GM23338 (cell line): ENCODE measurements around the gene REXO5.

Experiments used
- EZH2 ChIP-seq: fragments of 200-600 bp; sonication (generic); IDR thresholded peaks from one replicate; pipeline ENCODE4 v1.8.0; 2017; ENCODE audit warnings: antibody characterized with exemption, mild to moderate bottlenecking, low read depth; ENCODE audit not compliant: unreplicated experiment
- TF ChIP-seq, protein P1 (sequence below), 2 experiments: fragments of 200-600 bp in 1 of 2; sonication (generic) in 1 of 2; conservative IDR thresholded peaks; 2 replicates each; pipeline versions ENCODE4 v1.5.1 to v1.6.1; 2016 to 2017; ENCODE audit warnings: antibody characterized with exemption in 2 of 2, low read depth in 2 of 2, mild to moderate bottlenecking in 2 of 2, moderate library complexity in 1 of 2

DNA sequence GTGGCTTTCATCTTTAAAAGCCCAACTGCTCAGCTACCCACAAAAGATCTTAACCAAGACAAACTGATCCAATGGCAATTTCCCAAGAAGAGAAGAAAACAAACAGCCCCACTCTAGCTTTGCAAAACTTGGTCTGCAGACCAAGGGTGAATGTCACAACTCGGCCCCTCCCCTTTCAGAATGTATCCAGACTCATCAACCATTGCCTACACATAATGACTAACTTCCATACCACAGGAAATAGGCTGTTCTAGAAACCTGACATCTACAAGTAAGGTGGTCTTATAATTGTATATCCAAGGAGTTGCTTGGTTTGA, 77.9 kb downstream of the REXO5 start:
- no peak for TF ChIP-seq EZH2
- TF ChIP-seq, protein P1, sequence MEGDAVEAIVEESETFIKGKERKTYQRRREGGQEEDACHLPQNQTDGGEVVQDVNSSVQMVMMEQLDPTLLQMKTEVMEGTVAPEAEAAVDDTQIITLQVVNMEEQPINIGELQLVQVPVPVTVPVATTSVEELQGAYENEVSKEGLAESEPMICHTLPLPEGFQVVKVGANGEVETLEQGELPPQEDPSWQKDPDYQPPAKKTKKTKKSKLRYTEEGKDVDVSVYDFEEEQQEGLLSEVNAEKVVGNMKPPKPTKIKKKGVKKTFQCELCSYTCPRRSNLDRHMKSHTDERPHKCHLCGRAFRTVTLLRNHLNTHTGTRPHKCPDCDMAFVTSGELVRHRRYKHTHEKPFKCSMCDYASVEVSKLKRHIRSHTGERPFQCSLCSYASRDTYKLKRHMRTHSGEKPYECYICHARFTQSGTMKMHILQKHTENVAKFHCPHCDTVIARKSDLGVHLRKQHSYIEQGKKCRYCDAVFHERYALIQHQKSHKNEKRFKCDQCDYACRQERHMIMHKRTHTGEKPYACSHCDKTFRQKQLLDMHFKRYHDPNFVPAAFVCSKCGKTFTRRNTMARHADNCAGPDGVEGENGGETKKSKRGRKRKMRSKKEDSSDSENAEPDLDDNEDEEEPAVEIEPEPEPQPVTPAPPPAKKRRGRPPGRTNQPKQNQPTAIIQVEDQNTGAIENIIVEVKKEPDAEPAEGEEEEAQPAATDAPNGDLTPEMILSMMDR (conservative IDR thresholded peaks at IDR 0.05; ENCODE audit: low read depth in 2 of 2), result no peak
